ENCODE data around the gene SHF.
"Not testable (repeated sequence)": the region's sequence is repeated elsewhere in the genome, so short reads cannot be mapped to it uniquely, and the experiment has no call there.

Gene SHF

GRCh38 chr15:45147606-45148005 lies 40.2 kb downstream of the SHF start:
- DNase-seq (ENCODE audit: low spot score) = no peak

GRCh38 chr15:45146405-45146804 lies 41.4 kb downstream of the SHF start:
- DNase-seq (ENCODE audit: low spot score) = no peak

GRCh38 chr15:45144775-45145174 lies 43.0 kb downstream of the SHF start:
- DNase-seq (ENCODE audit: low spot score) = no peak

- DNase-seq (ENCODE audit: low spot score) = no peak
These were observed 43.8 kb downstream of the SHF start for GRCh38 chr15:45143946-45144345.

- DNase-seq (ENCODE audit: low spot score) = no peak
These were observed 44.7 kb downstream of the SHF start for GRCh38 chr15:45143056-45143455.

GRCh38 chr15:45141386-45141785 lies 46.4 kb downstream of the SHF start:
- DNase-seq (ENCODE audit: low spot score) = no peak

GRCh38 chr15:45140557-45141250 lies 47.1 kb downstream of the SHF start:
- DNase-seq (ENCODE audit: low spot score) = no peak

GRCh38 chr15:45139770-45140169 lies 48.0 kb downstream of the SHF start:
- DNase-seq (ENCODE audit: low spot score) = no peak

GRCh38 chr15:45138814-45139765 lies 48.7 kb downstream of the SHF start:
- DNase-seq (ENCODE audit: low spot score) = no peak

- no peak for DNase-seq (ENCODE audit: low spot score)
These were observed 50.1 kb downstream of the SHF start for GRCh38 chr15:45137703-45138102.

GRCh38 chr15:45136378-45136764 lies 51.4 kb downstream of the SHF start:
- no peak for DNase-seq (ENCODE audit: low spot score)

GRCh38 chr15:45135705-45136377 lies 51.9 kb downstream of the SHF start:
- not testable (repeated sequence) for DNase-seq (ENCODE audit: low spot score)

GRCh38 chr15:45134682-45135604 lies 52.8 kb downstream of the SHF start:
- DNase-seq (ENCODE audit: low spot score) = no peak

GRCh38 chr15:45134046-45134445 lies 53.7 kb downstream of the SHF start:
- no peak for DNase-seq (ENCODE audit: low spot score)

GRCh38 chr15:45133561-45133920 lies 54.2 kb downstream of the SHF start:
- DNase-seq (ENCODE audit: low spot score) = no peak

GRCh38 chr15:45132844-45133560 lies 54.8 kb downstream of the SHF start:
- DNase-seq (ENCODE audit: low spot score) = no peak

- no peak for DNase-seq (ENCODE audit: low spot score)
These were observed 56.3 kb downstream of the SHF start for GRCh38 chr15:45131510-45131909.

GRCh38 chr15:45130291-45131000 lies 57.3 kb downstream of the SHF start:
- DNase-seq (ENCODE audit: low spot score) = no peak

- DNase-seq (ENCODE audit: low spot score) = no peak
These were observed 58.1 kb downstream of the SHF start, which contains the start of the genes DUOX1 and DUOXA1 for GRCh38 chr15:45129651-45130129. DUOX1 (plus strand) TSS chr15:45129994; CDS start chr15:45131967, 1,973 bp downstream. DUOXA1 (minus strand) TSS chr15:45129879; CDS start chr15:45123014, 6,865 bp downstream.
